B cell (primary cell): ENCODE results near the gene ARMC5. TPM values are rescaled to one million over a fixed set of nuclear protein-coding genes. Genes with fewer than 3 reads are reported as not detected.

Experiments used
- ATAC-seq: fragments of 200-7000 bp; cut with Tn5 transposase; one replicate; pipeline ENCODE4 v1.10.0; 2021; ENCODE audit warnings: low read depth, mild to moderate bottlenecking, moderate number of reproducible peaks, moderate library complexity
- CTCF ChIA-PET: fragments of 350-600 bp; sonication (Branson Sonifier 250); formaldehyde crosslinking; loops from one replicate; lab custom pipeline; 2021; ENCODE audit warnings: antibody characterized with exemption, inconsistent platforms; lab: Charles Lee
- POLR2A ChIA-PET: fragments of 350-600 bp; sonication (Branson Sonifier 250); formaldehyde crosslinking; loops from one replicate; lab custom pipeline; 2021; ENCODE audit warnings: antibody characterized with exemption; lab: Charles Lee
- DNase-seq: peaks from one replicate; pipeline ENCODE4 v3.0.0; 2013
- H2AFZ ChIP-seq: 2 replicates; pipeline ENCODE4 v1.6.1; 2012; ENCODE audit warnings: mild to moderate bottlenecking, low read depth, low read length; ENCODE audit not compliant: insufficient read depth, poor library complexity, severe bottlenecking
- H3K27ac ChIP-seq, 2 donors: 1 replicate in 1 of 2; 2 replicates in 1 of 2; pipeline ENCODE4 v1.5.1; 2012 to 2013; ENCODE audit warnings: low read length in 2 of 2, mild to moderate bottlenecking in 2 of 2, moderate library complexity in 1 of 2
- H3K27me3 ChIP-seq, 4 experiments: fragments of 200-600 bp in 1 of 4; sonication (generic) in 1 of 4; replicated peaks in 1 of 4; 1 replicate in 2 of 4; 2 replicates in 2 of 4; pipeline versions ENCODE4 v1.6.1 to v1.7.0; 2013 to 2016; ENCODE audit warnings: low read length in 3 of 4, mild to moderate bottlenecking in 2 of 4, mixed read lengths in 1 of 4, moderate library complexity in 1 of 4; ENCODE audit not compliant: insufficient read depth in 4 of 4, control insufficient read depth in 3 of 4; ENCODE audit errors: control extremely low read depth in 1 of 4
- H3K36me3 ChIP-seq, 2 experiments: replicated peaks in 1 of 2; 1 replicate in 1 of 2; 2 replicates in 1 of 2; pipeline versions ENCODE4 v1.6.1 to v1.7.1; 2013; ENCODE audit warnings: low read length in 1 of 2; ENCODE audit not compliant: insufficient read depth in 2 of 2, control insufficient read depth in 1 of 2; ENCODE audit errors: control extremely low read depth in 1 of 2, extremely low read depth in 1 of 2
- H3K4me1 ChIP-seq, 2 donors: fragments of 200-600 bp in 1 of 2; sonication (generic) in 1 of 2; 1 replicate in 1 of 2; 2 replicates in 1 of 2; pipeline versions ENCODE4 v1.5.1 to v1.6.1; 2013 to 2017; ENCODE audit warnings: low read length in 2 of 2; ENCODE audit not compliant: control insufficient read depth in 2 of 2, insufficient read depth in 2 of 2
- H3K4me2 ChIP-seq: replicated peaks from 2 replicates; pipeline ENCODE3; 2012; ENCODE audit warnings: mild to moderate bottlenecking, low read depth, low read length; ENCODE audit not compliant: poor library complexity, severe bottlenecking
- H3K4me3 ChIP-seq, 5 experiments: fragments of 200-600 bp in 1 of 5; sonication (generic) in 1 of 5; 1 replicate in 3 of 5; 2 replicates in 2 of 5; pipeline versions ENCODE4 v1.5.1 to v1.7.0; 2011 to 2016; ENCODE audit warnings: low read length in 4 of 5, mild to moderate bottlenecking in 4 of 5, low read depth in 2 of 5, control low read depth in 1 of 5, moderate library complexity in 1 of 5; ENCODE audit not compliant: insufficient read depth in 1 of 5; ENCODE audit errors: control extremely low read depth in 1 of 5, extremely low read depth in 1 of 5
- H3K79me2 ChIP-seq: fragments of 200-600 bp; sonication (generic); one replicate; pipeline ENCODE4 v1.6.0; 2016; ENCODE audit warnings: low read length; ENCODE audit not compliant: control insufficient read depth, insufficient read depth
- H3K9ac ChIP-seq: fragments of 200-600 bp; sonication (generic); 2 replicates; pipeline ENCODE4 v1.6.1; 2017; ENCODE audit warnings: mild to moderate bottlenecking, low read length, moderate library complexity
- H3K9me3 ChIP-seq, 3 donors: one replicate each; pipeline versions ENCODE4 v1.6.1 to v1.7.1; 2013; ENCODE audit warnings: low read length in 2 of 3; ENCODE audit not compliant: control insufficient read depth in 2 of 3, insufficient read depth in 1 of 3; ENCODE audit errors: control extremely low read depth in 1 of 3
- H4K20me1 ChIP-seq: 2 replicates; pipeline ENCODE4 v1.6.0; 2012; ENCODE audit warnings: mild to moderate bottlenecking, low read length; ENCODE audit not compliant: insufficient read depth, control insufficient read depth, poor library complexity, severe bottlenecking
- H3K27ac Mint-ChIP-seq: one replicate; pipeline ENCODE4 v1.8.0; 2021; ENCODE audit warnings: mixed read lengths
- H3K27me3 Mint-ChIP-seq: one replicate; pipeline ENCODE4 v1.8.0; 2021; ENCODE audit warnings: mixed read lengths
- H3K4me1 Mint-ChIP-seq: one replicate; pipeline ENCODE4 v1.8.0; 2021; ENCODE audit warnings: mixed read lengths
- H3K4me3 Mint-ChIP-seq: one replicate; pipeline ENCODE4 v1.8.0; 2021; ENCODE audit warnings: mixed read lengths
- H3K9me3 Mint-ChIP-seq: one replicate; pipeline ENCODE4 v1.8.0; 2022; ENCODE audit warnings: mixed read lengths; ENCODE audit not compliant: insufficient read depth
- CTCF ChIP-seq: fragments of 200-600 bp; IDR thresholded peaks from one replicate; pipeline ENCODE4 v1.8.0; 2022; ENCODE audit warnings: antibody characterized with exemption, mild to moderate bottlenecking
- EZH2 ChIP-seq: IDR thresholded peaks from 2 replicates; pipeline ENCODE4 v1.6.1; 2012; ENCODE audit warnings: borderline replicate concordance, low read depth, mild to moderate bottlenecking, moderate library complexity, low read length; ENCODE audit not compliant: insufficient read depth, poor library complexity, severe bottlenecking
- WGBS: methylation state at CpG from one replicate; pipeline ENCODE4 v1.1.5; 2013; ENCODE audit warnings: missing lambda C conversion rate; ENCODE audit not compliant: insufficient coverage; 5-methylcytosine and 5-hydroxymethylcytosine counted together
- intact Hi-C: fragments of 100-400 bp; cut with micrococcal nuclease; formaldehyde crosslinking; loops from one replicate; pipeline ENCODE4 v1.10.0; 2022
- polyA plus RNA-seq: library from polyadenylated mRNA; depleted of rRNA; stranded (reverse); fragments of >200 nt; gene quantifications from 2 replicates; pipeline ENCODE4 v1.2.3, GENCODE V29; 2012
- total RNA-seq, 2 donors: library from RNA; stranded (reverse); fragments of 120-200 nt in 1 of 2; gene quantifications; 1 replicate in 1 of 2; 2 replicates in 1 of 2; pipeline versions ENCODE4 v1.2.3 to v1.2.4, GENCODE V29; 2013 to 2022

Gene ARMC5
- total and polyA plus RNA-seq, 2 donors (not counting 1 experiment from before 2014, with no cell fraction given), result 11.7 to 15.4 TPM

DNA sequence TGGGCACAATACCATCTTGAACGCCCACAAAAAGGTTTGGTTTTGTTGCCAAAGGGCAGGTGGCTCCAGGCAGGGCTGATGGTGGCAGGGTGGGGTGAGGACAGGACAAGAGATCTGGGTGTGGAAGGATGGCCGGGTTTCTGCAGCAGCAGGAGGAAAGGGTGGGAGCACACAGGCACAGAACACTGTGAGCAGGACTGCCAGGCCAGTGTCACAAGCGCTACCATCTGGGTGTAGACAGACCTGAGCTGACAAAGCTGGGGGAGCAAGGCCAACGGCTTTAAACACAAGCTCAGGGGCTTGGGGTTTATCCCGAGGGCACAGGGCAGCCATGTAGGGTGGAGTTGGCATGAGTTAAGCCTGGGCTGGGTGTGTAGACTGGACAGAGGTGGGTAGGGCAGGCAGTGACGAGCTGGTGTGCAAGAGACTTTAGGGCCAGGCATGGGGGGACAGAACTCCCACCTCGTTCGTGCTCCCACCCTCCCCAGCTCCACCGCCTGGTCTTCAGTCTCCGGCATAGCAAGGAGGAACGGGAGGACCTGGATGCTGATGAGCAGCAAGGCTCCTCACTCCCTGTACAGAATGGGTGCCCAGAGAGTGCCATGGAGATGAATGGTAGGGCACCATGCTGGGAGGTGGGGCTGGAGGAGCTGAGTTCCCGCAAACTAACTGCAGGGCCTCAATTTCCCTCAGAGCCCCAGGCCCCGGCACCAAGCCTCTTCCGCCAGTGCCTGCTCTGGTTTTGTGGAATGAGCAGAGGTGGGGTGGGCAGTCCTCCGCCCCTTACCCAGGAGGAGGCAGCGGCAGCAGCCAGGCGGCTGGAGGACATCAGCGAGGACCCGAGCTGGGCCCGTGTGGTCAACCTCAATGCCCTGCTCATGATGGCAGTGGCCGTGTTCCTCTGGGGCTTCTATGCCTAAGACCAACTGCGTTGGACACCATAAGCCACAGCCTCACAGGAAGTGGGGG, 30.6 kb downstream of the ARMC5 start:
- intact Hi-C loops, result no loop called here
- H3K36me3 ChIP-seq, result peaks cover 0 to 23% of the 10 kb centered on the region in 2 experiments
- H3K9ac ChIP-seq, result no peak overlapping the region
- Mint-ChIP-seq H3K4me1 (peaks cover 12% of the 10 kb centered on the region), H3K9me3 (no peaks in the 10 kb centered on the region), H3K27ac (peak overlapping the region; percentile 52), H3K4me3 (peak overlapping the region; percentile 52), H3K27me3 (peaks cover 3% of the 10 kb centered on the region)
- H3K4me1 ChIP-seq, result peaks cover 10 to 16% of the 10 kb centered on the region in 2 donors
- H3K27me3 ChIP-seq, result peaks cover 0 to 12% (median 4%) of the 10 kb centered on the region in 4 experiments
- ChIA-PET POLR2A (interaction anchor here (0.6 to 2.1 kb wide), 2 partner anchors 13 to 449 kb away, joined by 3 to 6 read pairs; no protein-coding TSS in a partner anchor), CTCF (interaction anchor here (0.6 kb wide), 1 partner anchor 376 kb away, joined by 3 read pairs; no protein-coding TSS in a partner anchor)
- peaks cover 0 to 5% (median 0%) of the 10 kb centered on the region in 3 donors for H3K9me3 ChIP-seq
- ATAC-seq, result no peak
- DNase-seq, result no peak
- no peak overlapping the region for H3K4me2 ChIP-seq
- WGBS, result 94% methylated on average over 21 of the region's 22 CpGs
- no peaks in the 10 kb centered on the region for H3K79me2 ChIP-seq
- peaks cover 6% of the 10 kb centered on the region for H4K20me1 ChIP-seq
- no peak overlapping the region for H3K4me3 ChIP-seq
- no peak overlapping the region for H2AFZ ChIP-seq
- TF ChIP-seq EZH2 (no peak), CTCF (no peak)
- no peak overlapping the region for H3K27ac ChIP-seq
